HEK293 (cell line): Measurements from ENCODE around the gene INSYN2B.

Experiments used
- CTCF ChIP-seq: fragments of 450-650 bp; formaldehyde crosslinking; IDR thresholded peaks from 2 replicates; pipeline ENCODE4 v1.5.1; 2016; ENCODE audit warnings: missing biosample characterization, missing genetic modification characterization
- YY1 ChIP-seq: fragments of 450-650 bp; formaldehyde crosslinking; IDR thresholded peaks from 2 replicates; pipeline ENCODE4 v1.5.1; 2018; ENCODE audit warnings: missing biosample characterization, missing genetic modification characterization
- ZBTB48 ChIP-seq: fragments of 450-650 bp; formaldehyde crosslinking; IDR thresholded peaks from 2 replicates; pipeline ENCODE4 v1.5.1; 2016; ENCODE audit warnings: missing biosample characterization, missing genetic modification characterization
- ZNF214 ChIP-seq: fragments of 450-650 bp; formaldehyde crosslinking; IDR thresholded peaks from 2 replicates; pipeline ENCODE4 v1.5.1; 2017; ENCODE audit warnings: missing biosample characterization, mild to moderate bottlenecking, missing genetic modification characterization, borderline replicate concordance
- ZSCAN16 ChIP-seq: fragments of 450-650 bp; formaldehyde crosslinking; IDR thresholded peaks from 2 replicates; pipeline ENCODE4 v1.5.1; 2016; ENCODE audit warnings: missing biosample characterization, missing genetic modification characterization

- TF ChIP-seq CTCF (no peak), YY1 (tag by site-specific recombination) (no peak), ZSCAN16 (tag by site-specific recombination) (no peak), ZBTB48 (no peak), ZNF214 (tag by site-specific recombination) (no peak)
Observed at GRCh38 chr5:169973056-169973455, 7.2 kb downstream of the INSYN2B start.
